ENCODE results near the gene HS3ST3B1.

Gene HS3ST3B1

GRCh38 chr17:14389681-14390080 is 88.8 kb downstream of the HS3ST3B1 start:
- TF ChIP-seq CTCF (IDR thresholded peaks at IDR 0.05; ENCODE audit: insufficient read depth, low read depth, low read length, missing control alignments): no peak
- no peak for DNase-seq (ENCODE audit: low read depth)
- H3K4me3 ChIP-seq (ENCODE audit: low read length): no peak overlapping the region

GRCh38 chr17:14393723-14394122 is 92.8 kb downstream of the HS3ST3B1 start:
- no peak for TF ChIP-seq CTCF (IDR thresholded peaks at IDR 0.05; ENCODE audit: insufficient read depth, low read depth, low read length, missing control alignments)
- no peak for DNase-seq (ENCODE audit: low read depth)
- no peak overlapping the region for H3K4me3 ChIP-seq (ENCODE audit: low read length)

- no peak overlapping the region for H3K4me3 ChIP-seq (ENCODE audit: low read length)
- TF ChIP-seq CTCF (IDR thresholded peaks at IDR 0.05; ENCODE audit: insufficient read depth, low read depth, low read length, missing control alignments): no peak
- DNase-seq (ENCODE audit: low read depth): no peak
Observed at GRCh38 chr17:14395255-14395654, 94.4 kb downstream of the HS3ST3B1 start.

DNA sequence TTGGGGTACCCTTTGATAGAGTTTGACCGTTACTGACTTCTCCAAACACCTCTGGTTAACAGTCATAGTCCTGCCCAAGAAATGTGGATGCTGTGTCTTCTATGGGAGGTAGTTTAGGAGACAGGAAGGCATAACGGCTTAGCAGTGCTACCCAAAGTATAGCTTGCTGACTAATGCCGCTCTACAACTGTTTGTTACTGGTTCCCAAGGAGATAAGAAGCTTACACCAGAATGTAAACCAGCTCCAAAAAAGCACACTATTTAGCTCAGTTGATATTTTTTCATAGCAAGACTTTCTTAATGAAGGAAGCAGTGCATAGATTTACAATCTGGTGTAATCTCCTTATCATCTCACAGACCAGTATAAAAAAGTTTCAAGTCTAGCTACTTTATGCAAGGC is 95.7 kb downstream of the HS3ST3B1 start:
- TF ChIP-seq CTCF (IDR thresholded peaks at IDR 0.05; ENCODE audit: insufficient read depth, low read depth, low read length, missing control alignments): no peak
- no peak overlapping the region for H3K4me3 ChIP-seq (ENCODE audit: low read length)
- no peak for DNase-seq (ENCODE audit: low read depth)

DNA sequence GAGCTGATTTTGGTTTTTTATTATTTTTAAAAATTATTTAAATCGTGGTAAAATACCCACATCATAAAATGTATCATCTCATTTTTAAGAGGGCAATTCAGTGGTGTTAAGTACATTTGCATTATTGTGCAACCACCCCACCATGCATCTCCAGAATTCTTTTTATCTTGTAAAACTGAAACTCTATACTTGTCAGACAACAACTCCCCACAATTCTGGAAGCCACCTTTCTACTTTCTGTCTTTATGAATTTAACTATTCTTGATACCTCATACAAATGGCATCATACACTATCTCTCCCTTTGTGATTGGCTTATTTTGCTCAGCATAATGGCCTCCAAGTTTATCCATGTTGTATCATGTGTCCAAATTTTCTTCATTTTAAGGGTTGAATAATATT is 97.9 kb downstream of the HS3ST3B1 start:
- no peak for DNase-seq (ENCODE audit: low read depth)
- no peak overlapping the region for H3K4me3 ChIP-seq (ENCODE audit: low read length)
- TF ChIP-seq CTCF (IDR thresholded peaks at IDR 0.05; ENCODE audit: insufficient read depth, low read depth, low read length, missing control alignments): no peak

Measured in epithelial cell of esophagus (primary cell).